GM21528 (cell line): ENCODE measurements around the gene ARHGEF28.

Source experiments
- ATAC-seq: cut with Tn5 transposase; IDR thresholded peaks from one replicate; pipeline ENCODE4 v1.9.1; 2021; ENCODE audit warnings: mild to moderate bottlenecking, moderate library complexity; ENCODE audit not compliant: unreplicated experiment, low FRiP score

The ARHGEF28 gene

GRCh38 chr5:73946919-73947602 is 321.1 kb downstream of the ARHGEF28 start:
- no peak for ATAC-seq

GRCh38 chr5:73947906-73948640 is 322.1 kb downstream of the ARHGEF28 start:
- no peak for ATAC-seq

DNA sequence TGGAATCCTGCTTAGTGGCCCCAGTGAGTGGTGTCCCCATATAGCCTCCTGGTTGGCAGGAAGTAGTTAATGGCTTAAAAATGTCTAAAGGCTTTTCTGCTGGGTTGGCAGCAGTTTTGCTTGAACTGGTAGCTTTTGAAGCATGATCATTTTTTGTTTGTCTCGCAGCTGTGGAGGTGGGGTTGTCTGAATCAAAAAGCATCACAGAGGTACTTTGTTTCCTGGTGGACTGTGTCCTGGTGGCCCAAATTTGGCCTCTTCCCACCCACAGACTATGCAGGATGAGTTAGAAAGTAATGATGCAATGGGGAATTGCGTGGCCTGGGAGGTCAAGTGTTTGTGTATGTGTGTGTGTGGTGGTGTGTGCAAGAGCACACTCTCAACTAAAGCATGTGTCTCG is 322.7 kb downstream of the ARHGEF28 start:
- no peak for ATAC-seq

GRCh38 chr5:73950441-73950873 is 324.5 kb downstream of the ARHGEF28 start:
- no peak for ATAC-seq

DNA sequence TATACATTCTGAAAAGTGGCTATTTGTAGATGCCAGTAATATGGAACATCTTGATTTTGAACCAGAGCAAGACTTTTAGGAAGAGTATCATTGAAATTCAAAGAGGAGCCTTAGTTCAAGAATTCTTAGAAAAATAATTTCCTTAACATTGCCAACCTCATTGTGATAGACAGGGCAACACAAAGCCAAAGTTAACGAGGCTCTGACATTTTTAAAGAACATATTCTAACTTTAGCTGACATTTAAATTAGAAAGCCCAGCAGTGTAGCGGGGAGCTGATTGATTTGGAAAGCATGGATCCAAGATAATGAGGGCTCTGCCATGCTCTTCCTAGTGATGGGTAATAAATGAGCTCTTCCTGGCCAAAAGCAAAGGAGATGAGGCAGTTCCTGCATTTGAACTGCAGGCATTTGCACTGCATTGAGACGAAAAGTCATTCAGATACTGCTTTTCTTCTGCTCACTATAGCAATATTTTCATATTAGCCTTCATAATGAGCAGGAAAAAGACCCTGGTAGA is 325.0 kb downstream of the ARHGEF28 start:
- ATAC-seq: no peak

GRCh38 chr5:73952872-73953271 is 326.9 kb downstream of the ARHGEF28 start:
- ATAC-seq: no peak

GRCh38 chr5:73954381-73954780 is 328.4 kb downstream of the ARHGEF28 start:
- no peak for ATAC-seq

GRCh38 chr5:73955271-73955846 is 329.4 kb downstream of the ARHGEF28 start:
- ATAC-seq: no peak

- no peak for ATAC-seq
Measured at GRCh38 chr5:73957397-73958001, 331.5 kb downstream of the ARHGEF28 start.

DNA sequence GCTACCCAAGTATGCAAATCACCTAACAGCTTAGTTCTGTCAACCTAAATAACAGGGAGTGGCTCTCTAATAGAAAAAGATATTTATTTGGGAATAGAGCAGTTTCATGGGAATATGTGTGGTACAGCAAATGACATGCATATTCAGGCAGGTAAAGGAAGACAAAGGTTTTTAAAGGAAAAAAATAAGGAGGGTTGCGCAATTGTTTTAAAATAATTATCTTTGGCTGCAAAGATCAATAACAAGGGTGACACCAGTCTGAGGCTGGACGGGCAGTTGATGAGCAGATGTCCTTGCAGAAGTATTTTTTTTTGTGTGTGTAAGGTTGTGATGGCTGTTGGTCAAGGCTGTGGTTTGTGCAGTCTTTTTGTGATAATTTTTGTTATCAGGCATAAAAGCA is 332.0 kb downstream of the ARHGEF28 start:
- no peak for ATAC-seq

GRCh38 chr5:73960023-73960422 is 334.0 kb downstream of the ARHGEF28 start:
- no peak for ATAC-seq

- no peak for ATAC-seq
Measured at GRCh38 chr5:73960426-73960825, 334.4 kb downstream of the ARHGEF28 start.

DNA sequence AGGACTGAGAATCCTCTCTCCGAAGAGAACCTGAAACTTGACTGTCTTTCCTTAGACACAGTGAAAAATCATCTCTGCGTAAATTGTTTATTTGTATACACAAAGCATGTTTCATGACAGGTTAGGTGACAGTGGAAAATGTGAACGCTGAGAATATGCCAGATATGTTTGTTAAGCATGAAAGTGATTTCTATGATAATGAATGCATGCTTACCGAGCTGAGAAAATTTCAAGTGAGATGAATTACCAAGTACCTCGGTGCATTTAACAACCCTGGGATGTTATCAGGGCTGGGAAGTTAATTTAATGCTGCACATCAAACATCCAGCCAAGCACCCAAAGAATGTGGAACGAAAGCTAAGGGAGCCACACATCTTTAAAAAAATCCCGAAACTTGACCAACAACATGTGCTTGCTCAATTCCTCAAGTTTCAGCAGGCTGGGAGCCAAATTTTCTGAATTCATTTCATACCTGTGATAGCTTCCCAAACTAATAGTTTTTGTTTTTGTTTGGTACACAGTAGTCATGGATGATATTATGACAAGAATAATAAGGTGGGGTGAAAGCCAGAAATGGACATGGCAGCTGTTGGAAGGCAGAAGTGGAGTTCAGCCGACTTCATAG is 336.9 kb downstream of the ARHGEF28 start:
- no peak for ATAC-seq

GRCh38 chr5:73964352-73964865 is 338.4 kb downstream of the ARHGEF28 start:
- no peak for ATAC-seq

DNA sequence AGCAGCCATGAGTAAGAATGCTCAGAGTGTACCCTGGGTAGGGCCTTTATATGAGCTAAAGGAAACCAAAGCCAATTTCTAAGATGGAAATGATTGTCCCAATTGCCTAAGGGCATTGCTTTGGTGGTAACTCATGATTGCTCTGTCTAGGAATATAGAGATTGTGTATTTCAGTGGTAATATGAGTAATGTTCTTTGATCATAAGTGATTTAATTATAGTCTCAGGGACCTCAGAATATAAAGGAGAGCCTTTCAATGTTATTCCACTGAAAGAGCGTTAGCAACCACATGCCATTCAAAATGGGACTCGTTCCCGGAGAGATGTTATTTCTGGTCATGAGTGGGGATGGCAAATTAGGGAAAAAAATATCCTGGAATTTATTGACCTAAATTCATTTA is 340.5 kb downstream of the ARHGEF28 start:
- ATAC-seq: no peak

DNA sequence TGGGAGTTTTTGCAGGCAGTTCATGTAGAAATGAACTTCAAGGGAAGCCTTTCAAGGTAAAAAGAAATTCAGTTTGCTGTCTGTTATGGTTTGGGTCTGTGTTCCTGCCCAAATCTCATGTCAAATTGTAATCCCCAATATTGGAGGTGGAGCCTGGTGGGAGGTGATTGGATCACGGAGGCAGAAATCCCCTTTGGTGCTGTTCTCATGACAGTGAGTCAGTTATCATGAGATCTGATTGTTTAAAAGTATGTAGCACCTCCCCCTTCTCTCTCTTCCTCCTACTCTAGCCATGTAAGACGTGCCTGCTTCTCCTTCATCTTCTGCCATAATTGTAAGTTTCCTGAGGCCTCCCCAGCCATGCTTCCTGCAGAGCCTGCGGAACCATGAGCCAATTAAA is 341.4 kb downstream of the ARHGEF28 start:
- ATAC-seq: no peak

DNA sequence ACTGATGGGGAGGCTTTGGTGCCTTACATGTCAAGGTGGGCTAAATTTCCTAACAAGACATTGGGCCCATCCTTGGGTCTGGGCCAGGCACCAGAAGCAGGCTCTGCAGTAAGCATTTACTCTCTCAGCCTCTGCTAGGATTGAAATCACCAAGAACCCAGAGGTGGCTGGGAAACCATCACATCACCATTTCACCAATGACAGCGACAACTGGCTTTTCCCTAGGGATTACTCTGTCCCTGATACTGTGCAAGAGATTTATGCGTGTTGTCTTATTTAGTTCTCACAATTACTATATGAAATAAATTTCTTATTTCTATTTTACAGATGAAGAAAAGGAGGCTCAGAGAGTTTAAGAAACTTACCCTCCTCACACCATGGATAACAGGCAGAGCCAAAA is 342.2 kb downstream of the ARHGEF28 start:
- ATAC-seq: no peak

DNA sequence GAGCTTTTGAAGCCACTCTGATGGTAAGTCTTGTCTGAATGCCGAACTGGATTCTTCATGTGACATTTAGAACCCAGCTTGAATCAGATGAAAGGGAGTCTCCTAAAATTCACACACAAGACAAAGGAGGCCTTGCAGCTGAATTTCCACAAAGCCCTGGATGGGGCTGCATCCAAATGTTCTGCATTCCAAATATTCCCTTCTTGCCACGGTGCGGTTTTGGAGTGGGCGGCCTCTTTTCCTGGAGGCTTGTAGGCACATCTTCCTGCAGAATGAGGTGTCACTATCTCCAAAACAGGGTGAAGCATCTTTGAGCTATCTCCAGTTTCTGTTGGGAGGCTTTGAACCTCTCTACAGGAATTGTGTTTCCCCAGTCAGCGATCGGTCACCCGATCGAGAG is 342.7 kb downstream of the ARHGEF28 start:
- ATAC-seq: no peak

DNA sequence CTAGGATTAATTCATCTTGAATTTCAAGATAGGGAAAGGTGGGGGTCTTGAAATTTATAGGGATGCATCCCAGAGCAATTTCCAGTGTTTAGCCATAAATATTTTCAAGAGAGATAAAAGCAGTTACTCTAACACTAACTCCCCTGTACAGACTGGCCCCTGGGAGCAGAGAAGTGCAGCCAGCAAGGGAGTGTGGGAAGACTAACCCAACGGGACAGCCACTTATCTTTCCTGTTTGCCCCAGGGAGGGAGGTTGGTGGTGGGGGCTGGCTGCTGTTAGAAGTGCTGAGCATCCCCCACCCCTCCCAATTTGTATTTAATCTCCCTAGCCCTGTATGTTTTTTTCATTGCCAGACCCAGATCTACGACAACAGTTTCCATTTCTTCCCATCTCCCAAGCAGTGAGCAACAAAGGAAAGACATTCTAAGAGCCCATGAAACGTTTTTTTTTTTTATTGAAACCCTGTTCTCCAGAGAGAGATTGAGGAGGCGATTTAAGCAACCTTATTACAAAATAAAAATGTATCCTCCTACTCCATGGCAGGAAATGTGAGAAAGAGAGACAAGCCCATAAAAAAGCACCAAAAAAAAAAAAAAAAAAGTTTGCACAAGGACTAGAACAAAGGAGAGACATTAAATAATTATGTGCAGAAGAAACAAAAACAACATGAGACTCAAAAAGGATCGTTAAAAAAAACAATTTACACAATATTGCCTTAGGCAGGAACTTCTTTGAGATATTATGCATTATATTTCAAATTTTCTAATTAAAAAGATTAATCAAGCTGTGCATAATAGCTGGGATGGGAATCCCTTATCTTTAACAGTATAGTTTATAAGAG is 343.4 kb downstream of the ARHGEF28 start:
- no peak for ATAC-seq

DNA sequence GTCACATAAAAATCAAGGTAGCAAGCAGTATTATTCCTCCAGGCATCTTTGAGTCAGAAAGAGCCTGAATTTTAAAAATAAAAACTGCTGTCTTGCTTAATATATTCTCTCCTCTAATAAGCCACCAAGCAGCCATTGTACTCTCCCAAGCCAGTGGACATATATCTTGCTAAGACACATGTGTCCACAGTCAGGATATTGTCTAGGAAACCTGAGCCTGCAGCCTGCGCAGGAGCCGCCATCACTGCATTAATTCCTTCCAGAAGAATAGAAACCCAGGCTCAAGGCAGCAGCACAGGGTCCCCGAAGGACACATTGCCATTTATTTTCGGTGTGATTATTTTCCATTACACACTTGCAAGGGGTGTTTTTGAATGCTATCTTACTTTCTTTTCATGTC is 345.3 kb downstream of the ARHGEF28 start:
- no peak for ATAC-seq
